Measurements from ENCODE around the gene ABCA6.
"Not testable (repeated sequence)": the region's sequence is repeated elsewhere in the genome, so short reads cannot be mapped to it uniquely, and the experiment has no call there.

ABCA6 gene, protein sequence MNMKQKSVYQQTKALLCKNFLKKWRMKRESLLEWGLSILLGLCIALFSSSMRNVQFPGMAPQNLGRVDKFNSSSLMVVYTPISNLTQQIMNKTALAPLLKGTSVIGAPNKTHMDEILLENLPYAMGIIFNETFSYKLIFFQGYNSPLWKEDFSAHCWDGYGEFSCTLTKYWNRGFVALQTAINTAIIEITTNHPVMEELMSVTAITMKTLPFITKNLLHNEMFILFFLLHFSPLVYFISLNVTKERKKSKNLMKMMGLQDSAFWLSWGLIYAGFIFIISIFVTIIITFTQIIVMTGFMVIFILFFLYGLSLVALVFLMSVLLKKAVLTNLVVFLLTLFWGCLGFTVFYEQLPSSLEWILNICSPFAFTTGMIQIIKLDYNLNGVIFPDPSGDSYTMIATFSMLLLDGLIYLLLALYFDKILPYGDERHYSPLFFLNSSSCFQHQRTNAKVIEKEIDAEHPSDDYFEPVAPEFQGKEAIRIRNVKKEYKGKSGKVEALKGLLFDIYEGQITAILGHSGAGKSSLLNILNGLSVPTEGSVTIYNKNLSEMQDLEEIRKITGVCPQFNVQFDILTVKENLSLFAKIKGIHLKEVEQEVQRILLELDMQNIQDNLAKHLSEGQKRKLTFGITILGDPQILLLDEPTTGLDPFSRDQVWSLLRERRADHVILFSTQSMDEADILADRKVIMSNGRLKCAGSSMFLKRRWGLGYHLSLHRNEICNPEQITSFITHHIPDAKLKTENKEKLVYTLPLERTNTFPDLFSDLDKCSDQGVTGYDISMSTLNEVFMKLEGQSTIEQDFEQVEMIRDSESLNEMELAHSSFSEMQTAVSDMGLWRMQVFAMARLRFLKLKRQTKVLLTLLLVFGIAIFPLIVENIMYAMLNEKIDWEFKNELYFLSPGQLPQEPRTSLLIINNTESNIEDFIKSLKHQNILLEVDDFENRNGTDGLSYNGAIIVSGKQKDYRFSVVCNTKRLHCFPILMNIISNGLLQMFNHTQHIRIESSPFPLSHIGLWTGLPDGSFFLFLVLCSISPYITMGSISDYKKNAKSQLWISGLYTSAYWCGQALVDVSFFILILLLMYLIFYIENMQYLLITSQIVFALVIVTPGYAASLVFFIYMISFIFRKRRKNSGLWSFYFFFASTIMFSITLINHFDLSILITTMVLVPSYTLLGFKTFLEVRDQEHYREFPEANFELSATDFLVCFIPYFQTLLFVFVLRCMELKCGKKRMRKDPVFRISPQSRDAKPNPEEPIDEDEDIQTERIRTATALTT (N-terminal part only)

DNA sequence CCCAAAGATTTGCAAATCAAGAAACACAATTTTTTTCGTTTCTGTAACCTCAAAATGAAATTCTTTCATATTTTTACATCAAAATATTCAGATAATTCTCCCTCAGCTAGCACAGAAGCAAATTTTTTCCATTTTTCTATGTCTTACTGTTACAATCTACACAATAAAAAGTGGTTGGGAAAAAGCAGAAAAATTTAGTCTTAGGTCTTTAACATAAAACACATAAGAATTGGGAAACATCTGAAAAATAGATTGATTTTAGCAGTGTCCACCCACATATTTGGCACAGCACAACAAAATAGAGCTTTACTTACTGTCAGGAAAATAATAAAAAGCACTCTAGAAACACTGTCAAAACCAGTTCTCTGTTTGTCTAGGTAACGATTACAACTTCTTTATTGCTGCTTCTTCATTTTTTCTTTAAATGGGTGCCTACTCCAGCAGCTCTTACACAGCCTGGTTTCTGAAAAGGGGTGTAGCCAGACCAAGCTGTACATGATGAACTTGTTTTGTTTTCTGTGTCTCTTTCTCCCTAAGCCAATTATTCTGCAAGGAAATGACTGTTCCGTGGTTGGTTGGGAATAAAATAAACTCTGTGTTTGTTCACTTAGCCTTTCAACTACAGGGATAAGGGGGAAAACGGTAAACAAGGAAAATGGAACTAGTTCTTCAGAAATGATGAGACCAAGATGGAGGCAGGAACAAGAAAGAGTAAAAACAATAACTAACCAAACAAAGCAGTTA, at the start of gene ABCA6:
TSS of gene ABCA6 (minus strand) at position 465 of the 744 bp plus-strand sequence. CDS start 1,192 bp downstream, outside the sequence.
- DNase-seq (ENCODE audit: low spot score), result peak; percentile 69

DNA sequence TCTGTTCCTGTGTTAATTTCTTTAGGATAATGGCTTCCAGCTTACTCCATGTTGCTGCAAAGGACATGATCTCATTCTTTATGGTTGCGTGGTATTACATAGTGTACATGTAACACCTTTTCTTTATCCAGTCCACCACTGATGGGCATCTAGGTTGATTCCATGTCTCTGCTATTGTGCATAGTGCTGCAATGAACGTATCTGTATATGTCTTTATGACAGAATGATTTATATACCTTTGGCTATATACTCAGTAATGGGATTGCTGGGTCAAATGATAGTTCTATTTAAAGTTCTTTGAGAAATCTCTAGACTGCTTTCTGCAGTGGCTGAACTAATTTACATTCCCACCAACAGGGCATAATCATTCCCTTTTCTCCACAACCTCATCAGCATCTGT, 47.1 kb upstream of the ABCA6 start:
- no peak for DNase-seq (ENCODE audit: low spot score)

DNA sequence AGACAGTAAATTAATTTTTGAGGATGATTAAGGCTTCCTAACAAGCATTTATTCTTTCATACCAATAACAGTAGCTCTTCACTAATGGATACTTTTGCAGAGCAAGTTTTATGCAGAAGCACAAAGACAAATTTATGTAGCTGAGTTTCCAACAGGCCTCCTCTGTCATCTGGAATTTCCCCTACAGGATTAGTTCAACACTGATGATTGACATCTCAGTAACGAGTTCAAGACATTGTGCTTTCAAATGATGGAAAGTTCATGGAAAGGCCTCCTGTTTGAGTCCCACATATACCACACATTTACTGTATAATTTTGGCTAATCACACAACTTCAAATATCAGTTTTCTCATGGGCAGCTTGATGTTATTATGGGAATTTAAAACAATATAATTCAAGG, 46.4 kb upstream of the ABCA6 start:
- no peak for DNase-seq (ENCODE audit: low spot score)

DNA sequence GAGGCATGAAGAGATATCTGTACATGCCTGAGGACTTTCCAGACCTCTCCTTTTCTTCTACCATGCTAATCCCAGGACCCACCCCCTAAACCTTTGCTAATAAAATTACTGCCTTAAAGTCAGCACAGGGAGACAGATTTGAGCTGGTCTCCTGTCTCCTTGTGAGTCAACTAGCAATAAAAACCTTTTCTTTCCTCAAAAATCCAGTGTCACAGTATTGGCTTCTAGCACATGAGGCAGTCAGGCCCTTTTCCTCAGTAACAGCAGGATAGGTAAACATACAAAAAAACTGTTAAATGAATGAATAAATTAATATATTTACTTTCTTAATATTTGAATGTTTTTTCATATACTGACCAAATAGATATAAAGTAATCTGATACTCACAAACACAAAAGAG, 45.6 kb upstream of the ABCA6 start:
- DNase-seq (ENCODE audit: low spot score), result no peak

DNA sequence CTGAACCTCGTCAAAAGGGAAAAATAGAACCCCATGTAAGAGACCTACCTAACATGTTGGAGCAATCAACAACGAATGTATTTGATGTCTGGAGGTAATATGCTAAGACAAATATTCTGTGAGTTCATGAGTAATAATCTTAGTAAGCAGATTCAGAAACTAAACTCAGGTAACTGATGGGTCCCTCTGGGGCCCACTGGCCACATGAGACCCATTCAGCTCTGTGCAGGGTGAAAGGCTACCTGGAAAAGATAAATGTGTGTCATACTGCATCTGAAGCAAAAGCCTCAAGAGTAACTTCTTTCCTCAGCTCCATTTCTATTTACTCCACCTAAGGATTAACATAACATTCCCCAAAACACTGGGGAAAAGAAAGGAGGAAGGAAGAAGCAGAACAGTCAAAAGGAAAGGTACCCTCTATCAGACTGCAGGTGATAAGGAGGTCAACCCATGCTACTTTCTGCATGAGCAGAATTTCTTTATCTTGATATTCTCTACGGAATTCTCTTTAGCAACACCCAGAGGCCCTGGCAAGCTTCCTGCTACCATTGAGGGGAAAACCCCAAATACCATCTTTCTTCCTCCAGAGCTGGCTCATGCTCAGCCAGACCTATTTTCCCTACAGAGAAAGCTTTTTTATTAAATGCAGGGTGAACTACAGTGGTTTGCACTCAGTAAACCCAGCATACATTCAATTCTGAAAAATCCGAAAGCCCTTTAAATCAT, 37.7 kb upstream of the ABCA6 start:
- DNase-seq (ENCODE audit: low spot score), result no peak

DNA sequence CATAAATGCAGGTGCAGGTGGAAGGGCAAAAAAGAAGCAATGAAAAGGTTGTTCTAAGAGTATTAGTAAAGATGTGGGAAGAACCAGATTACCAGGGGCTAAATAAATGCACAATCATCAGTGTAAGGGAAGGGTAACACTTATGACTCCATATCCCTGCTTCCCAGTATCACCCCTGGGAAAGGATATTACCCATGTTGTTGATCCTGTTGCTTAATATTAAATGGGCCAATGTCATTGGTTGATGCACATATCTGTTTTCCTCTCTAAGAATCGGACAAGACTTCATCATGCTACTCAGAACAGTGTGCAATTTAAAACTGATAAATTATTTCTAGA, 34.7 kb upstream of the ABCA6 start:
- no peak for DNase-seq (ENCODE audit: low spot score)

DNA sequence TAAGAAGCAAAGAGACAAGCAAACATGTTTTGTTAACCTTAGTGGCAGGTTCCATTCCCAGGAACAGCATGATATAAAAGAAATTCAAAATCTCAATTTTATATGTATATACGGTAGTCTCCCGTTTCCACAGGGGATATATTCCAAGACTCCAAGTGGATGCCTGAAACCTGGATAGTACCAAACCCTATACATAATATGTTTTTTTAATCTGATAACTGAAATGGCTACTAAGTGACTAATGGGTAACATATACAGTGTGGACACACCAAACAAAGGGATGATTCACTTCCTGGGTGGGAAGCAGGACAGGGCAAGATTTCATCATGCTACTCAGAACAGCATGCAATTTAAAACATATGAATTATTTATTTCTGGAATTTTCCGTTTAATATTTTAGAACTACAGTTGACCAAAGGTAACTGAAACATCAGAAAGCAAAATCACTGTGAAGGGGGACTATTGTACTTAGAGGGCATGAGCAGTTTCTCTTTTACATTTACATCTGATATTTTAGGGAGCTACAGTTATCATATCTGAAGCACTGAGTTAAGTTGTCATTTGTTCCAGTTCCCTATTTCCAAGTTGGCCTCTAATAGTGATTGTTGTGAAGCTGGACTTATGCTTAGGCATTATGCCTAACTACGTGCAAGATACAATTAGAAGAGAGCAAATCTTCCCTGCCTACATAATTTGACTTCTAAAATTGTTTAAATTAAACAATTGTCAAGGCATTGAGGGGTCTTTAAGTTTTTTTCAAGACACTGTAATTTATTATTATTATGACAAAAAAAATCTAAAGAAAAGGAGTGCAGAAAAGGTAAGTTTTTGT, 34.1 kb upstream of the ABCA6 start:
- no peak for DNase-seq (ENCODE audit: low spot score)

DNA sequence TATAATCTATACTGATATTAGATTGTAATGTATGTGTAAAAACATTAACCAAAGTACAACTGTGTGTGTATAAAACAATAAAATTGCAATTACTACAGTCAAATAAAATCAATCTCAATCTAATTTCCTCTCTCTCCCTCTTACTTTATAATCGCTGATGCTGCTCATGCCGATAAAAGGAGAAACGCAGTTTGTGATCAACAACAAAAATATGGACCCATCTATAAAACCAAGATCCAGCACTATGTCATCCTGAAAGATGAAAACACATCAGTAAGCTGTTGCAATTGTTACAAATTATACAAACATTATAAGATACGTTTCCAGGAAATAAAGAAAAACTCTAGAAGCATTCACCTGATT, 33.5 kb upstream of the ABCA6 start:
- no peak for DNase-seq (ENCODE audit: low spot score)

DNA sequence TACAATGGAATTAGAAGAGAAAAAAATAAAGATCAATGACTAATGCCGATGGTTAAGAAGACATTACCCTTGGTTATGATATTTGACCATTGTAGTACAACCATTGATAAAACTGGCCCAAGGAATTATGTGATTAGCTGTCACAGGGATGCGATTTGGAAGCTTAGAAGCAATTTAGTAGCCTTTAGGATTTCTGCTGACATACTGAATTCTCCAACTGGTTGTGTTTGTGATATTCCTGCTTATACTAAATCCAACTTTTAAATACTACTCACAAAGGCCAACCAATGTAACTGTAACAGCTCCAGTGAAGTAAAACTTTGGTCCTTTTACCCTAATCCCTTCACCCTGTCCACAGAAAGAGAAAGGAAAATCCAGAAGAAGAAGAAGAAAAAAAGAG, 31.4 kb upstream of the ABCA6 start:
- DNase-seq (ENCODE audit: low spot score), result no peak

DNA sequence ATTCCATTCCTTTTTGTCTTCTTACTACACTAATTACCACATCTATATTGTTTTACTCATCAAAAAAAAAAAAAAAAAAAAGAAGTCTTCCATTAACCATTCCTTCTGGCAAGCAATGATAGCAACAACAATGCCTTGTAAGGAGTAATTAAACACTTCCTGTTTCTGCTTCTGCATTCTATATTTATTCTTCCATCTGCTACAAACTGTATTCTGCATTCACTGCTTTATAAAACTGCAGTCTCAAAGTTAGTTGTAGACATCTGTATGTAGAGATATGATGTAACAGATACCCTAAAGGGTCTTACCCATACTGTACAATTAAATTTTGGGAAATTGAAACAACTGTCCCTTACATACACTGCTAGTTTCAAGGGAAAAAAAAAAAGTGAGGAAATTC, 28.7 kb upstream of the ABCA6 start:
- no peak for DNase-seq (ENCODE audit: low spot score)

DNA sequence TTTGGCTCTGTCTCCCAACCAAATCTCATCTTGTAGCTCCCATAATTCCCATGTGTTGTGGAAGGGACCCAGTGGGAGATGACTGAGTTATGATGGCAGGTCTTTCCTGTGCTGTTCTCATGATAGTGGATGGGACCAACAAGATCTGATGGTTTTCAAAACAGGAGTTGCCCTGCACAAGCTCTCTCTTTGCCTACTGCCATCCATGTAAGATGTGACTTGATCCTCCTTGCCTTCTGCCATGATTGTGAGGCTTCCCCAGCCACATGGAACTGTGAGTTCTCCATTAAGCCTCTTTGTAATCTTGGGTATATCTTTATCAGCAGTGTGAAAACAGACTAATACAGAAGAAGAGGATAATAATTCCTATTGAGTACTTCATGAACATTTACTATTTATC, 26.9 kb upstream of the ABCA6 start:
- DNase-seq (ENCODE audit: low spot score), result not testable (repeated sequence)

DNA sequence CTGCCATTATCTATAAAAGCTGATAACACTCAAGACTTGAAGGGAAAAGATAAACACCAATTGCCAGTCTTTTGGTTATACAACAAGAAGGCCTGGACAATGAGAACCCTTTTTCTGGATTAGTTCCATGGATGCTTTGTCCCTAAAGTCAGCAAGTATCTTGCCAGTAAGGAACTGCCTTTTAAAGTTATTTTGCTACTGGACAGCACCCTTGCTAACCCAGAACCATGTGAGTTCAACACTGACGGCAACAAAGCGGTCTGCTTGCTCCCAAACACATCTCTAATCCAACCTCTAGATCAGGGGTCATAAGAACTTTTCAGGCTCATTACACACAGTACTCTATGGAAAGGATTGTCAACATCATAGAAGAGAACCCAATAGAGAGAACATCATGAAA, 25.3 kb upstream of the ABCA6 start:
- DNase-seq (ENCODE audit: low spot score), result no peak

DNA sequence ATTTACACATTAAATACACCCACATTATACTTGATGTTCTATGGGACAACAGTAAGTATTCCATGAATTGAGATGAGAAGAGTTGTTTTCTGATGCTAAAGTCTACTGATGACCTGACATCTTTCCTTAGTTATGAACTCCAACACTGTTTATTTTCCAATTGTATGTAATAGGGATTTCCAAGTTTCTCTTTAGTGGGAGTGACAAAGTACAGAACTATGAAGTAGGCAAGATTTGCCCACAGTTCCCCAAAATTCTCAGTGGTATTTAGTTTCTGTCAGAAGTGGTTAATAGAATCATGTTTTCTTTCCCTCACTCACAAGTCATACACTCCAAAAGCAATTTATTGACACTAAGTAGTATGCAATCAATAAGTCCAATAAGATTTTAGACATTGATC, 22.5 kb upstream of the ABCA6 start:
- DNase-seq (ENCODE audit: low spot score), result no peak

DNA sequence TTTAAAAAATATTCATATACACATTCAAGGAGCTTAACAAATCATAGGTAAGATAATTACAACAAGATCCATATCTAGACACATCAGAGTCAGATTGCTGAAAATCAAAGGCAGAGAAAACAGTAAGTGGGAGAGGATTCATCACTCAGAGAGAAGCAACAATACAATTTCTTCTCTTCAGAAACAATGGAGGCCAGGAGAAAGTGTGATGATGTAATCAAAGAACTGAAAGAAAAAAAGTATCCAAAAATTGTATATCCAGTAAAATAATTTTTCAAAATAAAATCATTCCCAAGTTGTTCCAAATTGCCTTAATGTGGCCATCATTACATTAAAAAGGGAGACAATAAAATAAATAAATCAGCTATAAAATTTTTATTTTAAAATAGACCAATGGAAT, 17.7 kb upstream of the ABCA6 start:
- DNase-seq (ENCODE audit: low spot score), result no peak

DNA sequence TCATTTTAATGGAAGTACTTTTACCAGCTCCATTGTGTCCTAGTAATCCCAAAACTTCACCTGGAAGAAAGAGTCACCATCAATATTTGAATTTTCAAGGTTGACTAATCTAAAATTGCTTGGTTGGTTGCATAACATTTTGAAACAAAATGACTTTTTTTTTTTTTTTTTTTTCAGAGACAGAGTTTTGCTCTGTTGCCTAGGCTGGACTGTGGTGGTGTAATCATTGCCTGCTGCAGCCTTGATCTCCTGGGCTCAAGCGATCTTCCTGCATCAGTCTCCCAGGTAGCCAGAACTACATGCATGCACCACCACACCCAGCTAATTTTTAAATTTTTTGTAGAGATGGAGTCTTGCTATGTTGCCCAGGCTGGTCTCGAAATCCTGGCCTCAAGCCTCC, 12.6 kb upstream of the ABCA6 start:
- no peak for DNase-seq (ENCODE audit: low spot score)

DNA sequence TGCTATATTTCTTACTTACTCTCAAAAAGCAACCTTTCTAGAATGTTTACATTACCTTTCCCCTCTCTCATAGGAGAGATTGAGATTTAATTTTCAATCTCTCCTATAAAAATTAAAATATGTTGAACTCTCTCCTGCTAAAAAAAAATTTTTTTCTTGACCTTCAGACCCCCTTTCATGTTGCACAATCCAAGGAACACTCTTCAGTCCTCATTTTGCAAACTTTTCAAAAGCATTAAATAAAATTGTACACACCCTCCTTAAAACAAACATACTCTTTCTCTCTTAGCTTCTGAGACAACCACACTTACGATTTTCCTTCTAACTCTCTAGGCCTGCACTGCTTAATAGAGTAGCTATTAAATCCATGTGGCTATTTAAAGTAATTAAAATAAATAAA, 8.6 kb upstream of the ABCA6 start:
- DNase-seq (ENCODE audit: low spot score), result no peak

DNA sequence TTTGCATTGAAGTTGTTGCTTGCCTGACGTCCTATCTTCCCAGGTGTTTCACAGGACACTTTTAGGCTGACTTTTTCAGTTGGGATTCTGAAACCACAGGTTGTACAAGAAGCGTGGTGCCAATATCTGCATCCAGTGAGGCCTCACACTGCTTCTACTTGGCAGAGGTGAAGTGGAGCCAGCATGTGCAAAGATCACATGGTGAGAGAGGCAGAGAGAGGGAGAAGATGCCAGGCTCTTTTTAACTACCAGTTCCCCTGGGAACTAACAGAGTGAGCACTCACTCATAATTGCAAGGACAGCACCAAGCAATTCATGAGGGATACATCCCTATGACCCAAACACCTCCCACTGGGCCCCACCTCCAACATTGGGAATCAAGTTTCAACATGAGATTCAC, 5.8 kb upstream of the ABCA6 start:
- DNase-seq (ENCODE audit: low spot score), result no peak

DNA sequence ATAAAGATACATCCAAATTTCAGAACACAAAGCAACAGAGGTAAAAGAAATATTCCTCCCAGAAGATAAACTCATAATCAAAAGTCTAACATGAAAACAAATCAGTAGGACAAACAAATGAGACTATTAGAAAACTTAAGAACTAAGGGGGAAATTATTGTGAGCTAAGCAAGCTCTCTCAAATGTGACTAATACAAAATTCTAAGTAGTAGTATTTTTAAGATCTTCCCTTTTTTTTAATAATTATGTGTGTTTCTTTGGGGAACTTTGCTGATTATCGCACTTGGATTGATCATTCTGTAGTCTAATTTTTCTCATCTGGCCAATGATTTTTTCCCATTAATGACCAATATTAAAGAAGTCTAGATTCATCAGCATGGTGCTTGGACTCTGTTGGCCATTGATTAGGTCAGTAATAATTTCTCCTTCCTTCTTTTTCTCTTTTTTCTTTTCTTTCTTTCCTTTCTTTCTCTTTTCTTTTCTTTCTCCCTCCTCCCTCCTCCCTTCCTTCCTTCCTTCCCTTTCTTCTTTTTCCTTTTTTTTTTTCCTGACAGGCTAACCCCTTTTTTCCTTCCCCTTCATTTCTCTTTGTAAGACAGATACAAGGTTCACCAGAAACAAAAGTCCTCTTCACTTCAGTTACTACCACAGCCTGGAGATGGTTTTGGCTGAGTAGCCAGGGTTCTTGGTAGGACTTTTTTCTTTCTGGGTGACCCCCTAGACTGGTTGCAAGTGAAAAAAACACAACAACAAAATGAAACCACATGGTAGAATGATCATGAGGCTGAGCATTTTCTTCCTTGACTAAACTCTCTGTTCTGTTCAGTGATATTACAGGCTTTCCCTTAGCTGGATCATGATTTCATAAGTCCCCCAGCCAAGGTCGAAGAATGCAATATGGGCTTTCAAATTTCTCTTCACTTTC, 2.9 kb upstream of the ABCA6 start:
- DNase-seq (ENCODE audit: low spot score), result no peak

DNA sequence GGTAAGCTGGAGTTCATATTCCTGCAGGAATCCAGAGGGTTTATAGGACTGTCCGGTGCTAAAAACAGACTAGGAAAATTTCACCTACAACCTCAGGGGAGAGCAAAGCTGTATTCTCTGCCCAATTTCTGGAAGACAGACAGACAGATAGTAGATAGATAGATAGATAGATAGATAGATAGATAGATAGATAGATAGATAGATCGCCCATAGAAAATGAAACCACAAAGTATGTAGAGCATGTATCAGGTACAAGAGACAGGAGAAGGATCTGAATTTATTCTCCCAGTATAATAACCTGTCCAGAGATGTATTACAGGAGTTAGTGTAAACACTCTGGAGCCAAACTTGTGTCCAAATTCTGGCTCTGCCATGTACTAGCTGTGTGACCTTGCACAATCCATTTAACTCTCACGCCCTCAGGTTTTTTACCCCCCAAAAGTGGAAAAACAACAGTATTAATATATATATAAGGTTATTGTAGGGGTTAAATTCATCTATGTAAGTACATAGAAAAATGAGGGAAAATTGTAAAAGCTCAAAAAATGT, 2.1 kb upstream of the ABCA6 start:
- no peak for DNase-seq (ENCODE audit: low spot score)

Data from globus pallidus (tissue), 1 donor.